EL (cell line): ENCODE data around the gene PTPRCAP.

Experiments
- DNase-seq: peaks from one replicate; pipeline ENCODE4 v3.0.0-alpha.2; 2016

Gene PTPRCAP

DNA sequence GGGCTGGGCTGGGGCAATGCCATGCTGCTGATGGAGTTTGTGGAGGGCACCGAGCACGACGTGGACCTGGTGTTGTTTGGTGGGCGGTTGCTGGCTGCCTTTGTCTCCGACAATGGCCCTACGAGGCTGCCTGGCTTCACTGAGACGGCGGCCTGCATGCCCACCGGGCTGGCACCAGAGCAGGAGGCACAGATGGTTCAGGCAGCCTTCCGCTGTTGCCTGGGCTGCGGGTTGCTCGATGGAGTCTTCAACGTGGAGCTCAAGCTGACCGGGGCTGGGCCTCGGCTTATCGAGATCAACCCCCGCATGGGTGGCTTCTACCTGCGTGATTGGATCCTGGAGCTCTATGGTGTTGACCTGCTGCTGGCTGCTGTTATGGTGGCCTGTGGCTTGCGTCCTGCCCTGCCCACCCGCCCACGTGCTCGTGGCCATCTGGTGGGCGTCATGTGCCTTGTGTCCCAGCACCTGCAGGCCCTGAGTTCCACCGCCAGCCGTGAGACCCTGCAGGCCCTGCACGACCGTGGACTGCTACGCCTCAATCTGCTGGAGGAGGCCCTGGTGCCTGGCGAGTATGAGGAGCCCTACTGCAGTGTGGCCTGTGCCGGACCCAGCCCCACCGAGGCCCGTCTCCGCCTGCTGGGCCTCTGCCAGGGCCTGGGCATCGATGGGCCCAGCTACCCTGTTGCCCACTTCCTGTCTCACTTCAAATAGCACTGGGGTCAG is 13.4 kb downstream of the PTPRCAP start:
- DNase-seq: no peak

DNA sequence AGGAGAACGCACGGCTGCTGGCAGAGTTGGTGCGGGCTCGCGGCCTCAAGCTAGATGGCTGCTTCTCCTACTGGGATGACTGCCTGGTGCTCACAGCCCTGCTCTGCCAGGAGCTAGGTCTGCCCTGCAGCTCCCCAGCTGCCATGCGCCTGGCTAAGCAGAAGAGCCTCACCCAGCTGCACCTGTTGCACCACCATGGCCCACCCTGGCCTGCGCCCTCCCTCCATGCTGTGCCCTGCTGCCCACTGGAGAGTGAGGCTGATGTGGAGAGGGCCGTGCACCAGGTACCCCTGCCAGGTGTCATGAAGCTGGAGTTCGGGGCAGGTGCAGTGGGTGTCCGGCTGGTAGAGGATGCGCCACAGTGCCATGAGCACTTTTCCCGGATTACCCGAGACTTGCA is 14.0 kb downstream of the PTPRCAP start:
- no peak for DNase-seq

DNA sequence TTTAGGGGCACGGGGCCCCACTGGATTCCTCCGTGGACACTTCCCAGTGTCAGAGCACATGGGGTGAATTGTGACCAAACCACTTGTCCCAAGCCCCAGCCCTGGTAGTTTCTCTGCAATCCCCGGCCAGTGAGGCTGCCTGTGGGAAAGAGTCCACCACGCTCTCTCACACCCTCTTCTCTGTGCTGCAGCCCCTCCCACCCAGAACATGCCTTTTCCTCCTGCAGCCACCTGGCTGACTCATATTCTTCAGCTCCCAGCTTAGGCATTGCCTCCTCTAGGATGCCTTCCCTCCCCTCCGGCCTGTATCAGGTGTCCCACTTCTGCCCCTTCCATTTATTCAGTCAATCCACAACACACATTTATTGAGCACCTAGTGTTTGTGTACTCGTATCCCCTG is 14.6 kb downstream of the PTPRCAP start:
- no peak for DNase-seq

DNA sequence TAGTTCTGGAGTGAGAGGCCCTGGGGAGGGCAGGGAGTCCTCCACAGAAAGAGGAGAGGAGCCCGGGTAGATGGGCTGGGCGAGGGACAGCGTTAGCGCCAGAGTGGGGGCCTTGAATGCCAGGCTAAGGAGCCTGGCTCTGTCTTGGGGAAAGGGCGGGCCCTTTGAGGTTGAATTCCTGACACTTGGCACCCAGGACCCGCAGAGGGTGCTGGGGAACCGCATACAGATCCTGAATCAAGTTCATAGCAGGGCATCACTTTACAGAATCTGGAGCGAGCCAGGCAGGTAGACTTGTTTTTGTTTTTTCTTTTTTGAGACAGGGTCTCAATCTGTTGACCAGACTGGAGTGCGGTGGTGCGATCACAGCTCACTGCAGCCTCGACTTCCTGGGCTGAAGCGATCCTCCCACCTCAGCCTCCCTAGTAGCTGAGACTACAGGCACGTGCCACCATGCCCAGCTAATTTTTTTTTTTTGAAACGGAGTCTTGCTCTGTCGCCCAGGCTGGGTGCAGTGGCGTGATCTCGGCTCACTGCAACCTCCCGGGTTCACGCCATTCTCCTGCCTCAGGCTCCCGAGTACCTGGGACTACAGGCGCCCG is 16.0 kb downstream of the PTPRCAP start:
- no peak for DNase-seq

DNA sequence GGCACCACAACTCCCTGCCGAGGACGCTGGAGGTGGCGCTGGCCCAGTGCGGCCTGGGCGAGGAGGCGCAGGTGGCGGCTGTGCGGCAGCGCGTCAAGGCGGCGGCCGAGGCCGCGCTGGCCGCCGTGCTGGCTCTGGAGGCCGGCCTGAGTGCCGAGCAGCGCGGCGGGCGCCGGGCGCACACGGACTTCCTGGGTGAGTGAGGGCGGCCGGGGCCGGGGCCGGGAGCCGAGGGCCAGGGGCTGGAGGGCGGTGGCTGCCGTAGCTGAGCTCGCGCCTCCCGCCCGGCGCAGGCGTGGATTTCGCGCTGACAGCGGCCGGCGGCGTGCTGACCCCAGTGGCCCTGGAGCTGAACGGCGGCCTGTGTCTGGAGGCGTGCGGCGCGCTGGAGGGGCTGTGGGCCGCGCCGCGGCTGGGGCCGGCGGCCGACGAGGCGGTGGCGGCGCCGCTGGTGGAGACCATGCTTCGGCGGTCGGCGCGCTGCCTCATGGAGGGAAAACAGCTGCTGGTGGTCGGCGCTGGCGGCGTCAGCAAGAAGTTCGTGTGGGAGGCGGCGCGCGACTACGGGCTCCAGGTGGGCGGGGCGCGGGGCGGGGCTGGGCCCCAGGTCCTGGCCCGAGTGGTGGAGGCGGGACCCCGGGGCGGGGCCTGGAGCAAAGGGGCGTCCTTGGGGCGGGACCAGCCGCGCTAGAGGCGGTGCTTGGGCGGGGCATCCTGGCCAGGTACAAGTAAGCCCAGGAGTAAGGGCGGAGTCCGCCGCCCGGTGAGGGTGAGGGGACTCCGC is 16.6 kb downstream of the PTPRCAP start:
- peak; percentile 92 for DNase-seq

DNA sequence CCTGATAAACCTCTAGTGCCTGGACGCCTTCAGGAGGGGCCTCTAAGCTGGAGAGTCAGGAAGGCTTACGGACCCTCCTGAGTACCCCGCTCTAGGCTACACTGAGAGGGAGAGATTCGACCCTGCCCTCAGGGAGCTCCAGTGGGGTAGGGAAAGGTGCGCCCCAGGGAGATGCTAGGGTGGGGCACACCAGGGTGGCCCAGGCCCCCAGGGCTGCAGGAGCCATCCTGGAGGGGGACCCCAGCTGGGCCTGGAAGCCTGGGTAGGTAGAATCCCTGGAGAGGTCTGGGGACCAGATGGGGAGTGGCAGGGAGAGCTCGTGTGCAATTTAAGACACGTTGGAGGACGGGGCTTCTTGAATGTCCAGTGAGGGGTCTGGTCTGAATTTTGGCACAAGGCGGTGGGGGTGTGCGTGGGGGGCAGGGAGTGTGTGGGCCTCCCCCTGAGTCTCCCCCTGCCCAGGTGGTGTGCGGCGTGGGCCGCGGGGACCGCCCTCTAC is 17.3 kb downstream of the PTPRCAP start:
- no peak for DNase-seq

DNA sequence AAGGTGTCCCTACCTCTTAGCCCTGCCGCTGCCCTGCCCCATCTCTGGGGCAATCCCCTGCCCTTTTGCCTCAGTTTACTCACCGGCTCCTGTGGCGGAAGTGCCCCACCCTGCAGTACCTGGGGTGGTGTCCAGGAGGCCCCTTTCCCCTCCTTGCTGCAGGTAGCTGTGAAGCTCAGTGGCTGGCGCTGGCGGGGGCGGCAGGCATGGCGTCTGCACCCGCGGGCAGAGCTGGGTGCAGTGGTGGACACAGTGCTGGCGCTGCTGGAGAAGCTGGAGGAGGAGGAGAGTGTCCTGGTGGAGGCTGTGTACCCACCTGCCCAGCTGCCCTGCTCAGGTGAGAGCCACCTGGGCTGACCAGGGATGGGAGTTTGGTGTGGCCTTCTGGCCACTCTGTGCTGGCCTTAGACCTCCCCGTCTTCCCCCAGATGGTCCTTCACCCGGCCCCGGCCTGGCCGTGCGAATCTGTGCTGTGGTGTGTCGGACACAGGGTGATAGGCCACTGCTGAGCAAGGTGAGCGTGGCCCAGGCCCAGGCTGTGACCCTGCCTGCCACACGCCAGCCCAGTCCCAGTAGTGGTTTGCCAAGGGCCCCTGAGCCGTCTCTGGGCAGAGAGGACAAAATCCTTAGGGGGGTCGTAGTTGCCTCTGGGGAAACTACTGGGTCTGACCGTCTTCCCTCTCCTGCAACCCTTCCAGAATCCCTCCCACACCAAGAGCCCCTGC is 18.0 kb downstream of the PTPRCAP start:
- no peak for DNase-seq

DNA sequence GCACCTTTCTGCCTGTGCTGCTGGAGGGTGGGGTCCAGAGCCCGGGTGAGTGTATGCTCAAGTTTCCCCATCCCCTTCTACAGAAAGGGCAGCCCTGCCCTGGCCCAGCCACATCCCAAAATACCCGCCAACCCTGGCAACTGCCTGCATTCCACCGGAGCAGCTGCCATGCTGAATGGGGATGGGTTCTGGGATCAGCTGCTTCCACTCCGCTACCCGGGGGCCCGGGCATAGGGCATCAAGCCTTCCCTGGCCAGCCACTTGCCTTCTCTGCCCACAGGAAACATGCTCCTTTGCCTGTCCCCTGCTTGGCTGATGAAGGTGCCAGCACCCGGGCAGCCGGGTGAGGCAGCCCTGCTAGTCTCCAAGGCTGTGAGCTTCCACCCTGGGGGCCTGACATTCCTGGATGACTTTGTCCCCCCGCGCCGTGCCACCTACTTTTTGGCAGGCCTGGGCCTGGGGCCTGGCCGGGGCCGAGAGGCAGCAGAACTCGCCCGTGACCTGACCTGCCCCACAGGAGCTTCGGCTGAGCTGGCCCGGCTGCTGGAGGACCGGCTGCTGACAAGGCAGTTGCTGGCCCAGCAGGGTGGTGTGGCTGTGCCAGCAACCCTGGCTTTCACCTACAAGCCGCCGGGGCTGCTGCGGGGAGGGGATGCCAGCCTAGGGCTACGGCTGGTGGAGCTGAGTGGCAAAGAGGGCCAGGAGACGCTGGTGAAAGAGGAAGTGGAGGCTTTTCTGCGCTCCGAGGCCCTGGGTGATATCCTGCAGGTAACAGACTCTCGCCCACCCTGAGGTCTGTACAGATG is 18.8 kb downstream of the PTPRCAP start:
- no peak for DNase-seq

DNA sequence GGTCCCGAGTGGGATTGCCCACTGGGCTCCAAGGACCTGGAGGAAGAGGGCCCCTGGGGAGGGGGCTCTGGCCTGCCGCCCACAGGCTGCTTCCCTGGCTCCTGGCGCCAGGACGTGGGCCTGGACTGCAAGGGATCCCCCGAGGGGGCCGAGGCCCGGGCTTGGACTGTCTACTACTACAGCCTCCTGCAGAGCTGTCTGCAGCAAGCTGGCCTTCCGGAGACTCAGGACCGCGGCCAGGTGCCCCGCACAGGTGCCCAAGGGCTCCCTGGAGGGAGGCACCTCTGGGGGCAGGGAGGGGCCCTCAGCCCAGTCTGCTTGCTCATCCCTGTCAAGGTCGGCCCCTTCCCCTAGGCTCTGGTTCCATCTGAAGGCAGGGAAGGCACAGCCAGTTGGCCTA is 20.1 kb downstream of the PTPRCAP start:
- no peak for DNase-seq

DNA sequence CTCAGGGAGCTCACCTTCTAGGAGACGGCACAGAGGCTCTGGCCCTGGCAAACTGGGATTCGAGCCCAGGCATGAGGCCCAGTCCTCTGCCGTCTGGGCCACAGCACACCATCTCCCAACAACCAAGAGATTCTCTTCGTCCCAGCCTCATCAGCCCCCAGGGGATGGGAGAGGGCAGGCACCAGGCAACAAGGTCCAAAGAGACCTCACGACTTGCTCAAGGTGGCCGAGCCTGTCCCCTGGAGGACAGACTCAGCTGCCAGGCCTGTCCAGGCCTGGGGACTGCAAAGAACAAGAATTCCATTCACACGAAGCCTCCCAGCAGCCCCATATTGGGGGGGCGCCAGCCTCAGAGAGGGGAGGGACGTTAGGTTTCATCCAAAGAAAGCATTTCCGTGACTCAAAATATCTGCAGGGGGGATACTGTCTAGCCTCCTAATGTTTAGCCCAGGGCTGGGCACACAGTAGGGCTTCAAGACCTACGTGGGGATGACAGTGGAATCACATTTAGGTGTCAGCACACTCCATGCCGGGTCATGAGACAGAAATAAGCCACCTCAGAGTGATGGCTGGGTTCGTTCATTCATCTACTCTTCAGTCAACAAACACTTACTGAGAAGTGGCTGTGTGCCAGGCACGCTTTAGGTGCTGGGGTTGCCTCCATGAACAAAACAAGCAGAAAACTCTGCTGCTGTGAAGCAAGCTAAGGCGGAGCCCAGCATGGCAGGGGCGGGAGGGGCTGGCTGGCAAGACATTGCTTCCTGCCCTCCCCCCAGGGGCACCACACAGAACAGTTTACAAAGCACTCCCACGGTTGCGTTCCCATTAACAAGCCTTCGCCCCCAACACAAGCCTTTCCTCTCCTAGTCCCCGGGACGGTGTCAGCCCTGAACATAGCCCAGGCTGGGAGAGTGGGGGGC is 20.8 kb downstream of the PTPRCAP start:
- peak; percentile 26 for DNase-seq

DNA sequence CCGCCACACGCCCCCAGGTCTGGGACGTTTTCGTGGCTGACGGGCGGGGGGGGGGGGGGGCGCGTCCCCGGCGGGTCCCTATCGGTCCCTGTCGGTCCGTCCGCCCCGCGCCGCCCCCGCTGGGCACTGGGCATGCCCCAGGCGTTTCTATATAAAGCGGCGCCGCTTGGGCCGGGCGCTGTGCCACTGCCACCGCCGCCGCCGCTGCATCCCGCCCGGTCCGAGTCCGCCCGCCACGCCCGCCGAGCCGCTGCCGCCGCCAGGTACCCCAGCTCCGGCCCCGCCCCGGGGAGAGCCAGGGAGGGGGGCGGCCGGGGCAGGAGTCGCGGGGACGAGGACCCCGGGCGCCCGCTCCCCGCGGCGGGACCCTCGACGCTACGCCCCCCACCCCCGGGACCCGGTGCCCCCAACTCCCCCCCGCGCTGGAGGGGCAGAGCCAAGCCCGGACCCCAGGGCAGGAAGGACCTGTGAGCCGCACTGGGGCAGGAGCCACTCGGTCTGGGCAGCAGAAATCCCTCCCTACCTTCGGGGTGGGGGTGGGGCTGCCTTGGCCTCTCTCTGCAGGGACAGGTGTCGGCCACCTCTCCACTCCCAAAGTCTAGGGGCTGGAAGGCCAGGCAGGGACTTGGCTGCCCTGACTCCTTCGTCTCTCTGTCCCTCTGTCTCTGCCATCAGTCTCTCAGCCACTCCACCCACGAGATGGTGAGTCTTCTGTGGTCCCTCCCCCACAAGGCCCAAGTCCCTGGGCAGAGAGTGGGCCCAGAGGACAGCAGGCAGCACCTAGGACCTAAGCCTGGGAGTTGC is 21.8 kb downstream of the PTPRCAP start, which contains the start of gene CARNS1:
Gene CARNS1, plus strand, starts transcription at position 178 of the 804 bp plus-strand sequence. Its CDS starts 522 bp downstream, at position 700.
- DNase-seq: no peak

DNA sequence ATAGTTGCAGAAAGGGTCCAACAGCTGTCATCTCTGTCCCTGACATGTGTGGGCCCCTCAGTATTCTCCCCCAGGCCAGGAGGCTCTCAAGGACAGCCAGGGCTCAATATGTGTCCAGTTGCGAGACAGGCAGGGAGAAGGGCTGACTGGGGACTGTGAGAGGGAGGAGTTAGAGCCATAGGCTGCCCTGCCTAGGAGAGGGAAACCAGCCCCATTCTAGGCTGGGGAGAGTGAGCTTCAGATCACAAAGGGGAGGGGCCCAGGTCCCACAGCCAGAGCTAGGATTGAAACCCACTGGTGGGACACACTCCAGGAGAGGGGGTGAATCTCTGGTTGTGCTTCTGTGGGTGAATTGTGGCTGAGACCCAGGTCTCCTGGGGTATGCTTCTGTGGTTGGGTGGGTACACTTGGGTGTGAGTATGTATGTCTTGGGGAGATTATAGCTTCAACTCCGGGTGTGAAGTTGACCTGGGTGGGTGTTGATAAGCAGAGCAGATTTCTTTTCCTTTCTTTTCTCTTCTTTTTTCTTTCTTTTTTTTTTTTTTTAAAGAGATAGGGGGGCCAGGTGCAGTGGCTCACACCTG is 24.1 kb downstream of the PTPRCAP start:
- DNase-seq: no peak

DNA sequence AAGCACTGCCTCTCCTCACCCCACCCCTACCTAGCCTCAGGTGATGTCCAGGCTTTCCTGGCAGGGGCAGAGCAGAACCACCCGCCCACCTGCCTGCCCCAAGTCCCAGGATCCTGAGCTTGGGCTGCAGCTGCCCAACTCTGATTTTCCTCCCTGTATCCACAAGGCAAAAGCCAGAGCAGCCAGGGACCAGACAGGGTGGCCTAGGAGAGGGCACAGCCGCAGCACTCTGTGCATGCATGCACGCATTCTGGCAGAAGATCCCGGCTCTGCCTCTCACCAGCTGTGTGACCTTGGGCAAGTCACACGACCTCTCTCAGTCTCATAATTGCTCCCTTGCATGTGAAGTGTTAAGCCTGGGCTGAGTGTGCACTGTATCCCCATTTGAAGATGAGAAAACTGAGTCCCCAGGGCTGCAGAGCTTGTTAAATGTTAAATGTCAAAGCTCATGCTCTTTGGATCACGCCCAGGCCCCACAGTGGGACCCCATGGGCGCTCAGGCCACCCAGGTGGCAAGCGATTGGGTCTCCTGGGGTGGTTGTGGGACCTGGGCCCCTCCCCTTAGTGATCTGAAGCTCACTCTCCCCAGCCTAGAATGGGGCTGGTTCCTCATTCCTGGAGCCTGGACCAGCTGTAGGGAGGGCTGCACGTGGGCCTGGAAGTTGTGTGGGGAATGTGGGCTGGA is 24.8 kb downstream of the PTPRCAP start:
- no peak for DNase-seq

DNA sequence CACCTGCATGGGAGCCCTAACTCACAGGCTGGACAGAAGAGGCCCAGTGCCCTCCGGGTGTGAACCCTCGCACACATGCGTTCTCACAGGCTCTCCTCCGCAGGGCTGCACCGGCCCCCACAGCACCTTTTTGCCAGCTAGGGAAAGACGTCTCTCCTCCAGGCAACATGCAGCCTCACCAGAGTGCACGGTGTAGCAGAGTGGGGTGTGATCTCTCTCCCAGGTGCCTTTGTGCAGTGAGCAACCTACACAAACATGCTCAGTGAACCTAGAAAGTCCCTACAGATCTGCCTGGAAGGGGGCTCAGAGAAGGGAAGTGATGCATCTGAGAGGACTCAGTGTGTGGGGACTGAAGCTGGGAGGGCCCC is 25.7 kb downstream of the PTPRCAP start:
- no peak for DNase-seq

DNA sequence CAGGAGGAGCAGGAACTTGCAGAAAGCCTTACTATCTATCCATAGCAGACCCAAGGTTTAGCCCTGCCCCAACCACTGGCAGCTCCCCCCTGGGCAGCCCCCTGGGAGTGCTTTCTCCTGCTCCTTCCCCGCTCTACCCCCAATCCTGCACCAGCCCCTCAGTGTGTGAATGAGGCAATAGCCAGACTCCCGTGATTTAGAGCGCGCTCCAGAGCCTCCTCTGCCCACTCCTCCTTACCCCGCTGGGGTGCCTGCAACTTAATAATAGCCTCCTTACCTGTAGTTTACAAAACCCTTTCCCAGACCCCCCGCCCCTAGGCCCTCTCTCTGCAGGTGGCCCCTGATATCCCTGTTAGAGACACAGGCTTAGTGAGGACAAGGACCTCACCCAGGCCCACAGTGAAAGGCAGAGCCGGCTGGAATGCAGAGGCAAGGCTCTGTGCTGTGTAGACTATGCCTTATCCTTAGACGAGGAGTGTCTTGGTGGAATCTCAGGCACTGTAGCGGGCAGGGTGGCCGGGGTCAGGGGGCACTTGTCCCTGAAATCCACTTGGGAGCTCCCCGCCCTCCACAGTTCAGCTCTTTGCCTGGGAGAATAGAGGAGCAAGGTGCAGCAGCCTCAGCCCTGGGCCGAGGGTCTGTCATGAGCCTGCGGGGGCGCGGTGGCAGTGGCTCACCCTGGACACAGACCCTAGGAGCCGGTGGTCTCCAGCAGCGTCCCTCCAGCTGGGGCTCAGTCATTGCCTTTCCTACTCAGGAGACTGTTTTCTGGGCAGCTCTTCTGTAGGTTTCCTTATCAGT is 26.3 kb downstream of the PTPRCAP start:
- DNase-seq: no peak

DNA sequence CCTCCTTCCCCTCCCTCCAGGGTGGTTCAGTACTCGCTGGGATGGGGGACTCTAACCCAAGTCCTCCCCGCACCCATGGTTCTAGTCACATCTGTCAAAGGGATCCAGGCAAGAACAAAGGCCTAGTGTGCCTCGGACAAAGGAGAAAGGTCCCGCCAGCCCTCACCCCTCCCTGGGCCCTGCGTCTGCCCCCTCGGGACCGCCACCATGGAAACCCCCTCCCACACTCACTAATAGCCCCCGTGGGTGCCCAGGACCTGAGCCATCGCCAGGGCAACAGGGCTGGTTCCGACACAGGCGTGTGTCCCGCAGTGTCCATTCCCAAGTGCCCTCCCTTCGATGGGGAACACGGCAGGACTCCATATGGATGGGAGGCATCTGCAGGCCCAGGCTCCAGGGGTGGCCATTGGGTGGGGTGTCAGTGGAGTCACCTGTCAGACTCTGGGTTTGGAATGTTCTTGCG is 27.1 kb downstream of the PTPRCAP start:
- DNase-seq: no peak

DNA sequence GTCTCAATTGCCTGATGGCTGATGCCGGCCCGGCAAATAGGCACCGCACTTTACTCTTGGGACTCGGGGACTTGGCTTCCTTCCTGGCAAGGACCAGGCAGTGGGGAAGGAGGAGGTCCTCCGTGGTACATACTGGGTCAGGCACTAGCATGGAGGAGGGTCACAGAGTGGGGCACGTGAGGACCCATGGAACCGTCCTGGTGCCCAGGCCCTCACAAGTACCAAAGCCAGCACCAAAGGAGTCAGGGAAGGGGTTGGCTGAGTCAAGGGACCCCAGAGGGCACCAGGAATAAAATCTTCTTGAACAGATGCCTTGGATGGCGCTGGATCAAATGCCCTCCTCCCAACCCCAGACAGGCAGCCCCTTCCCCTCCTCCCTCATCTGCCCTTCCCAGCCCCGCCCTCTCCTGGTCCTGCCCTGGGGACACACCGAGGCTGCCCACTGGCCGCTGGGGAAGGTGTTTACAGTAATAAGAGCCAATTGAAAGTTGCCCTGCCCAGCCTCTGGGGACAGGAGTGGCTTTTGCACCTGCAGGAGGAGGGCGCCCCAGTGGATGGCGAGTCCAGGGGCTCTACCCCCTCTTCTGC is 27.6 kb downstream of the PTPRCAP start:
- DNase-seq: no peak

DNA sequence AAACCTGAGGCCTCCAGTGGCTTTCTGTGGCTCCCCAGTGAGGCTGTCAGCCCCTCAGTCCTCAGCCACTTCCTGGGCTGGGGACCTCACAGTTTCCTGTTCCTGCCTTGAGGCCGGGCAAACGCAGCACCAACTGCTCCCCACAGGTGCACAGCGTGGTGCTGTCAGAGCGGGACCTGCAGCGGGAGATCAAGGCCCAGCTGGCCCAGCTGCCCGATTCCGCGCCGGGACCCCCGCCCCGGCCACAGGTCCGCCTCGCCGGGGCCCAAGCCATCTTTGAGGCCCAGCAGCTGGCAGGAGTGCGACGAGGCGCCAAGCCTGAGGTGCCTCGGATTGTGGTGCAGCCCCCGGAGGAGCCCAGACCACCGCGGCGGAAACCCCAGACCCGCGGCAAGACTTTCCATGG is 28.2 kb downstream of the PTPRCAP start:
- no peak for DNase-seq
